Measurements from ENCODE around the gene GFRA1.

DNA sequence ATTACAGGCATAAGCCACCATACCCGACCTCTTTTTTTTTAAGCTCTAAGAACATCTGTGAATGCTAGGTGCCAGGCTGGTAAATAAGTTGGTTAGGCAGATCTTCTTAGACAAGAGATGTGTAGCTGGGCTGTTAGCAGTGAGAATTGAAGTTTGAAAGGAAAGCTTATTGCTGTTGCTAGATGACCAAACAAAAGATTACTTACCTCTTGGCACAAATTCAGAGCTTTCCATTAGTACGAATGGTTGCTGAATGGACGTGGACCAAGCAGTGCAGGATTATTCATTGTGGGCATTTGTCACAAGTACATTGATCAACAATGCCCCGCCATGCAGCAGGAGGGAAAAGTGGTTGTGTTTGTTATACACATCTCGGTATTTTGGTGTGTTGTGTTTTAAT is 131.2 kb downstream of the GFRA1 start:
- TF ChIP-seq, protein P1, sequence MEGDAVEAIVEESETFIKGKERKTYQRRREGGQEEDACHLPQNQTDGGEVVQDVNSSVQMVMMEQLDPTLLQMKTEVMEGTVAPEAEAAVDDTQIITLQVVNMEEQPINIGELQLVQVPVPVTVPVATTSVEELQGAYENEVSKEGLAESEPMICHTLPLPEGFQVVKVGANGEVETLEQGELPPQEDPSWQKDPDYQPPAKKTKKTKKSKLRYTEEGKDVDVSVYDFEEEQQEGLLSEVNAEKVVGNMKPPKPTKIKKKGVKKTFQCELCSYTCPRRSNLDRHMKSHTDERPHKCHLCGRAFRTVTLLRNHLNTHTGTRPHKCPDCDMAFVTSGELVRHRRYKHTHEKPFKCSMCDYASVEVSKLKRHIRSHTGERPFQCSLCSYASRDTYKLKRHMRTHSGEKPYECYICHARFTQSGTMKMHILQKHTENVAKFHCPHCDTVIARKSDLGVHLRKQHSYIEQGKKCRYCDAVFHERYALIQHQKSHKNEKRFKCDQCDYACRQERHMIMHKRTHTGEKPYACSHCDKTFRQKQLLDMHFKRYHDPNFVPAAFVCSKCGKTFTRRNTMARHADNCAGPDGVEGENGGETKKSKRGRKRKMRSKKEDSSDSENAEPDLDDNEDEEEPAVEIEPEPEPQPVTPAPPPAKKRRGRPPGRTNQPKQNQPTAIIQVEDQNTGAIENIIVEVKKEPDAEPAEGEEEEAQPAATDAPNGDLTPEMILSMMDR (IDR thresholded peaks at IDR 0.05): no peak
- no peak for TF ChIP-seq POLR2A (IDR thresholded peaks at IDR 0.05)
